RKO (cell line): ENCODE measurements around the gene LRRC49.
"Not testable (repeated sequence)": the region's sequence is repeated elsewhere in the genome, so short reads cannot be mapped to it uniquely, and the experiment has no call there.

Experiments used
- DNase-seq: peaks from one replicate; pipeline ENCODE4 v3.0.0-alpha.2; 2016; ENCODE audit warnings: low spot score

The LRRC49 gene

GRCh38 chr15:70866982-70867641, 25.5 kb upstream of the LRRC49 start:
- no peak for DNase-seq

DNA sequence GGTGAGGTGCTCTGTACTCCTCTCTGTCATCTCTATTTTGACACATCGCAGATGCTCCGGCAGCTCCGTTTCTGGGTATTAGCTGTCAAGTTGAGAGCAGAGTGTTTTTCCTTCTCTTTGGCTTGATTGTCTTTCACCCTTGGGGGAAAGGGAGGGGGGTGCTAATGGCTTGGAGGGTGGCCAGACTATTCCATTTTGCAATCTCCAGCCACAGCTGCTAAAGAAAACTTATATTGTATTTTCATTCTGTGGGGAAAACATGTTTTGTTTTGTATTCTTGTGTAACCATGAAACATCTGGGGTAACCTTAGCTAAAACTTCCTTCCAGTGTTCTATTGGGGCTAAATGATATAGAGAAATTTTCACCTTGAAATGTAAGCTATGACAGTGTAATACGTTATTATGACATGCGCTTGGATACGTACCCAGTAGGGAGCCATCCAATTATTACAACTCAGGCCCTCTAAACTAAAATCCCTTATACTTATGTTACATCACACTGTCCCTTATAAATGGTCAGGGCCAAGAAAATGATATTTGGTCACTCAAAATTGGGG, 24.6 kb upstream of the LRRC49 start:
- no peak for DNase-seq

DNA sequence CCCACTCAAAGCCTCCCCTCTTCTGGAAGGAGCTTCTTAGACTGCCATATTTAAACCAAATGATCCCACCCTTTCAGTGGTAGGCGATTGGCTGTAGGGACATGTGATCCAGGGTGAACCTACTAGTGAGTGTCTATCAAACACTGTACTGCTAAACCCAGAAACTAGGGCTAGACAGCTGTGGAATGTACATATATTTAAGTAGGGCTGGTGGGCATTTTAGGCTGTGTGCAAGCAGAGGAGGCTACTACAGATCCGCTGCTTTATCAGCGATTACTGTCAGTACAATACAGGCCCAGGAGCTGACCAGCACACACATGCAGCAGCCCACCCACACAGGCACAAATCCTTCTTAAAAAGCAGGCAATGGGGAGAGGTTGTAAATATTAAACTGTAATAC, 23.3 kb upstream of the LRRC49 start:
- DNase-seq = no peak

DNA sequence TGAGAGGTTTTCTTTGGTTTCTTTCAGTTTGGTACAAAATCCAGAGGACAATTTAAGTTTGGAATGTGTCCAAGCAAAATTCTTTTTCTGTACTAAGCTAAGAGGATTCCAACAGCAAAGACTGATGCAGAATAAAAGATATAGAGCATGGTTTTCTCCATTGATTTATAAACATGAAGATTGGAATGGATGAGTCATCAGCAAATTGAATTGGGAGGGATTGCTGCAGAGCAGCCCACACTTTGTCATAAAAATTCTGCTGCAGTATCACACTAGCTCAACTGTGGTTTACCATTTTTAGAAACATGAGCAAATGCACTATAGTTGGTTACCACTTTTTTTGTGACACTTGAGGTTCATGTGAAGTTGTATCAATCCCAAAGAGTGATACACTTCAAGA, 22.6 kb upstream of the LRRC49 start:
- DNase-seq = no peak

- DNase-seq = not testable (repeated sequence)
Measured at GRCh38 chr15:70871490-70871889, 21.1 kb upstream of the LRRC49 start.

DNA sequence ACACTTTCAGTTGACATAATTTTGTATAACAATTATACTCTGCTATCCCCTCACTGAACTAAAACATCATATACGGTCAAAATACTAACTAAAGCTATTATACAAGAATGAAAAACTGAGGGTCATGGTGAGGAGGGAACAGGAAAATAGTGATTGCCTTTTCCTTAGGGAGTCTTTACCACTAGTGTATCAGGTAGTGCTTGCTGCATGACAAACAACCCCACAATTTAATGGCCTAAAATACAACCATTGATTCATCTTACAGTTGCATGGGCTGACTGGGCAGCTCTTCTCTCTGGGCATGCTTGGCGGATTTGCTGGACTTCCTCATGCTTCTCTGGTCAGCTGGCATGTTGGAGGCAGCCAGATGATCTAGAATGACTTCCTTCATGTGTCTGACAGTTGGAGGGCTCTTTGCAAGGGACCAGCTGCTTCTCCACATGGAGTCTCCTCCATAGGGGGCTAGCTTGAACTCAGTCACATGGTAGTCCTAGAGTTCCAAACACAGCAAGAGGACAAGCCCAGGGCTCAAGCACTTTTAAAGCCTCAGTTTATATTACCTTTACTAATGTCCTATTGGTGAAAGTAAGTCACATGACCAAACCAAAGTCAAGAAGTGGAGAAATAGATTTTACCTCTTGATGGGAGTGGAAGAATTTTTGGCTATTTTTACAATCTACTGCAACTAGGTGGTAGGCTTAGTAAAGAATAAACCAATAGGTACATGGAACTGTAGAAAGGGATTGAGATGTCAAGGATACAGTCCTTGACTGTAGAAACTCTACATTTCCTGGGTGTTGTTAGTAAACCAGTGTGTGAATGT, 19.2 kb upstream of the LRRC49 start:
- DNase-seq = no peak

GRCh38 chr15:70875001-70875782, 17.4 kb upstream of the LRRC49 start:
- DNase-seq = peak; percentile 37

DNA sequence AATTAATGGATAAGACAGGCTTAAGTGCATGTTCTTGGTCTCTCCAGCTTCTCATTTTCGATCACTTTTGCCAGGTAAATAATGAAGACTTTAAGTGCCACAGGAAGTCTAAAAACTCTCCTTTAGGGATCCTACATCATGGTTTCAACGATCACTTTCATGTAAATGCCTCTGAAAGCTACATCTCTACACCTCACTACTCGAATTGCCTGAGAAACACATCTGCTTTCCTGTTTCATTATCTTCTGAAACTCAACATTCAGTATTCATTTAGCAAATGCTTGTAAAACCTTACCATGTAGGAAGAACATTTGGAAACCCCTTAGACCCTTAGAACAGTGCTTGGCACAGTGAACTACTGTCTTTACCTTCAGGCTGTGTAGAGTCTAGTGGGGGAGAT, 16.6 kb upstream of the LRRC49 start:
- DNase-seq = no peak

- DNase-seq = no peak
Measured at GRCh38 chr15:70876683-70877082, 15.9 kb upstream of the LRRC49 start.

GRCh38 chr15:70879401-70879800, 13.2 kb upstream of the LRRC49 start:
- no peak for DNase-seq

- DNase-seq = no peak
Measured at GRCh38 chr15:70880781-70881180, 11.8 kb upstream of the LRRC49 start.

- no peak for DNase-seq
Measured at GRCh38 chr15:70882361-70882760, 10.3 kb upstream of the LRRC49 start.

DNA sequence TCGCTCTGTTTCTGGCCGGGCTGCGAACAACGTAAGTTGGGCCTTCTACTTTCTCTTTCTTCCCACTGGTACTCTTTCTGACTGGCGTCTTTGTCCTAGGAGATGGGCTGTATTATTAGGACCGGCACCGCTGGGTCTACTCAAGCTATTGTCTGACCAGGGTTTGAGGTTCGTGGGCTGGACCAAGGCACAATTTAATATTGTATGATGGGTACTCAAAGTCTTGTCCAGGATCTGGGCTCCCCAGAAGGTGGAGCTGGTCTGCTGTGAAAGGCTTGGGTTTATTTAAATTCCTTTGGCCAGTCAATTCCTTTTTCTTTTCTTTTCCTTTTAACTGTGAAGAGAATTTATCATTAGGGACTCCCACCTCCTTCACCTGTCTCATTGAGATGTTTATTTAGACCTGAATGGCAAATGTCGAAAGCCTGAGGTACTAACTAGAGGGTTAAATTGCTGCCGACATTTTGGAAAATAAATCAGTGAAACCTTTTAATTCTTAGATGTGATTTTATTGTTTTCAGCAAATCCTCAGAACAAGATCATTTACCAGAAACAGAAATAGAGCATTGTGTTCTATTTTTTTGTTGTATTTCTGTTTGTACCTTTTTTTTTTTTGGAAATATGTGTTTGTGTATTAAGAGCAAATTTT, 410 bp downstream of the LRRC49 start:
- DNase-seq = peak; percentile 70

GRCh38 chr15:70902107-70902506, 9.5 kb downstream of the LRRC49 start:
- DNase-seq = peak; percentile 59

DNA sequence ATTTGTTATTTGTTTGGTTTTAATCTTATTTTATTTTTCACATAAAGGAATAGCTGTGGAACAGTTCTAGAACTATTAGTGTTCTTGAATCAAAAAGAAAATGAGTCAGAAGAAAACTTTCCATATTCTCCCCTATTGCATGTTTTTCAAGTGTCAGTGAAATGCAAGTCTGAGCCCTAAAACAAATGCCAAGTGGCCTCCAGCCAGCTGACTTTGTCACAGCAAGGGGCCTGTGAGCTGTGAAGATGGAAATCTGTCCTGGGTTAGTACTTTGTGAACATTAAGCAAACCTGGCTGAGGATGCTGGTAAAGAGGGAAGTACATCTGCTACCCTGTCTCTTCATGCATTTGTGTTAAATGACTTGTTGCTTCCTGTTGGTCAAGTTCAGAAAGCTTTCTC, 14.2 kb downstream of the LRRC49 start:
- no peak for DNase-seq

DNA sequence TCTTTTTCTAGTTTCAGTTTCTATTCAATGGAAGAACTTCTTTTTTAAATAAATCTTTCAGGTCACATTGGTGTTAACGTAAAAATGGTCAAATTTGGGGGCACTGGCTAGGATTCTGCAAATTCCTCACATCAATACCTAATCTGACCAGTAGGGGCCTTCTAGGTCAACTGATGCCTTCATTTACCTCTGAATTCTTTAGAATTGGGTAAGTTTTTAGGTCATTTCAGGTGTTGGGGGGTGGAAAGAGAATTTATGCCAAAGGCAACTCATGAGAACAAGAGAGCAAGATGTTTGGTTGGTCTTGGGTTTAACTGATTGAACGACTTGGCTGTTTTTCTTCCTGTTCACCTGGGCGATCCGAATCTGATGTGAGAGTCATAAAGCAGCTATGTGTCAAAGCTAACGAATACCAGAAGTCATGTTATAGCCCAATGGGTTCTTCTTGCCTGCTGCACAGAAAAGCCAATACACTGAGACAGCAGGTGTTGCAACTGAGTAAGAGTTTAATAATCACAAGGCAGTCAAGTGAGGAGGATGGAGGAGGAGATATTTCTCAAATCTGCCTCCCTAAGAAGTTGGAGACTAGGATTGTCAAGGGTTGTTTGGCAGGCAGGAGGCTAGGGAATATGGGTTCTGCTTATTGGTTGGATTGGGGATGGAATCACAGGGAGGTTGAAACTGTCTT, 15.3 kb downstream of the LRRC49 start:
- DNase-seq = no peak

DNA sequence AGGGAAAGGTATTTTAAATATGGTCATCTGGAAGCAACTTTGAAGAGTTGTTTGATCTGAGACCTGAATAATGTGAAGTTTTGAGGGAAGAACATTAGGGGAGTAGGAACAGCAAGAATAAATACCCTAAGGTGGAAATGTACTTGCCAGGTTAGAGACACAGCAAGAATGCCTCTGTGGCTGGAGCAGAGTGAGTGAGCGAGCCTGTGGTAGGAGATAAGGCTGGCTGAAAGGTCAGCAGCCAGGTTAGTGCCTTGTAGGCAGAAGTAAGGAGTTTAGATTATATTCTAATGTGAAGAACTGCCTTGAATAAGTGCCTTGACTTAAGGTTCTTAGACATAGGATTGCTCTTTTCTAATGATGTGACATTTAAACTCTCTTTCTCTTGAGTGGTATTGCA, 18.3 kb downstream of the LRRC49 start:
- no peak for DNase-seq

- DNase-seq = no peak
Measured at GRCh38 chr15:70912187-70912586, 19.6 kb downstream of the LRRC49 start.

DNA sequence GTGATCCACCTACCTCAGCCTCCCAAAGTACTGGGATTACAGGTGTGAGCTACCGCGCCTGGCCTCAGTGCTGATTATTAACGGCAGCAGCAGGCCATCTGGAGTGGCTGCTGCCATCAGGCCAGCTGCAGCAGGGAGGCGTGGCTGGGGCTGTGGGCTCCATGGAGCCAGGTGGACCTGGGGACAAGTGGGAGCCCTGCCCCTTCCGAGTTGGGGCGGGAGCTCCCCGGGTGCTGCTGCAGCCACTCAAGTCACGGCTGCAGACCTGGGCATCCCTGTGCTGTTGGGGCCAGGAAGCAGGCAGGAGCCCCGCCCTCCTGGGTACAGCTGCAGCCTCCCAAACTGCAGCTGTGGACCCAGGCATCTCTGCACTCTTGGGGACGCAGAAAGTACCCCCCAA, 23.9 kb downstream of the LRRC49 start:
- DNase-seq = no peak

DNA sequence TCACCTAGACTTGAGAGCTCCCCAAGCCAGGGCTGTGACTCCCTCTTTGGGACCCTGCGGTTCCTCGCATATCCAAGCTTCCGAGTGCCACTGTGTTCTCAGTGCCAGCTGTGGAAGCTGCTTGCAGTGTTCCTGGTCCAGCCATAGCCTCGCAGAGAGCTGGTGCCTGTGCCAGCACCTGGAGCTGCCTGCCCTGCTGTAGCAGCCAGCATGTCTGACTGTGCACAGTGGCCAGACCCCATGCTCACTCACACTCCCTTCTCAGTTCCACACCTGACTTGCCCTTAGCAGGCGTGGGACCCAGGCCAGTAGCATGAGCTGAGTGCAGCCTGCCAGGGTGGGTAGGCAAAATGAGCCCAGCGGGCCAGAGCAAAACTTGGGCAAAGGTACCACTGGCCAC, 25.3 kb downstream of the LRRC49 start:
- no peak for DNase-seq

GRCh38 chr15:70920981-70921696, 28.5 kb downstream of the LRRC49 start:
- DNase-seq = no peak
